GM18861 (cell line): ENCODE results near the gene CADM4.
A peak's percentile ranks its signal among the peaks of the same experiment; 100 is the strongest.
"Not testable (repeated sequence)": the region's sequence is repeated elsewhere in the genome, so short reads cannot be mapped to it uniquely, and the experiment has no call there.

Experiments
- ATAC-seq: cut with Tn5 transposase; IDR thresholded peaks from one replicate; pipeline ENCODE4 v1.9.1; 2021; ENCODE audit not compliant: unreplicated experiment

Gene CADM4

DNA sequence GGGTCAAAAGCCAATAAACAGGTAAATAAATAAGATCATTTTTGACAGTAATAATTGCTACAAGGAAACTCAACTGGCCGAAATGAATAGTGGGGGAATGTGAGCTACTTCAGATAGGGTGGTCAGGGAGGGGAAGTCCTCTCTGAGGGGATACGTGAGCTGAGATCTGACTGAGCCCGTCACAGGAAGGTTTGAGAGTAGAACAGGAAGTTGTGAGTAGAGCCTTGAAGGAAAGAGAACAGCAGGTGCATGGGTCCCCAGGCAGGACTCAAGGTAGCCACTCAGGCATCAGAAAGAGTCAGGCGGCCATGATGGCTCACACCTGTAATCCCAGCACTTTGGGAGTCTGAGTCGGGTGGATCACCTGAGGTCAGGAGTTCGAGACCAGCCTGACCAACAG lies 50.0 kb downstream of the CADM4 start:
- no peak for ATAC-seq

GRCh38 chr19:43589277-43589676 lies 50.4 kb downstream of the CADM4 start:
- no peak for ATAC-seq

DNA sequence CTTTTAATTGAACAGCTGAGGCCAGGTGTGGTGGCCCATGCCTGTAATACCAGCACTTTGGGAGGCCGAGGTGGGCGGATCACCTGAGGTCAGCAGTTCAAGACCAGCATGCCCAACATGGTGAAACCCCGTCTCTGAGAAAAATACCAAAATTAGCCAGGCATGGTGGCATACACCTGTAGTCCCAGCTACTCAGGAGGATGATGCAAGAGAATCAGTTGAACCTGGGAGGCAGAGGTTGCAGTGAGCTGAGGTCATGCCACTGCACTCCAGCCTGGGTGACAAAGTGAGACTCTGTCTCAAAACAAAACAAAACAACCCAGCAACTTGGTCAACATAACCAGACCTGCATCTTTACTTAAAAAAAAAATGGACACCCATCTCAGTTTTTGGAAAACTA lies 52.6 kb downstream of the CADM4 start:
- not testable (repeated sequence) for ATAC-seq

DNA sequence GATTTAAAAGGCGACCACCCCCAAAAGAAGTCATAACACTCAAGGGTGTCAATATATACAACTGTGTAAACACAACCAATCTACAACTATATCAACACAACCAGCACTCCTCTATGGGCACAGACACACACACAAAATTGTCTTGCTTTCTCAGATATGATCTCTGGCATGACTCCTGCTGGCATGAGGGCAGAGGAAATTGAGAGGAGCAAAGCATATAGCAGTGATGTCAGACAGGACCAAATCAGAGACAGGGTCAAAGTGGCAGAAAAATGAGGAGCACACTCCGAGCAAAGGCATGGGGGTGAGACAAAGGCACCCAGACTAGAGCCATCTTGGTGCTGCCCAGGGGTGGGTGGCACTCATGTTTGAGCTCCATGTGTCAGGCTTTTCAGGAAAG lies 53.3 kb downstream of the CADM4 start:
- no peak for ATAC-seq

DNA sequence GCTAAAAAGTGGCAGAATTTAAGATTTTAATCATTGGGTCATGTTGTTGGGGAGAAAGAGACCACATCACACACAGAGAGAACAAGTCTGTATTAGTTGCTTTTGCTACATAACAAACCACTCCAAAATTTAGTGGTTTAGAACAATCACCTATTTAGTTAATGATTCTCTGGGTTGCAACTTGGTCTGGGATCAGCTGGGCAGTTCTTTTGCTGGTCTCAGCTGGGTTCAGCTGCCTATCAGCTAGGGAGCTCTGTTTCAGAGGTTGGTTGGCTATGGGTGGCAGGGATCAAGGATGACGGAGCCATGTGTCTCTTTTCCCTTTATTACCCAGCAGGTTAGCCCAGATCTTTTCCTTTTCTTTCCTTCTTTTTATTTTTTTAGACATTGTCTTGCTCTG lies 55.2 kb downstream of the CADM4 start:
- peak; percentile 44 for ATAC-seq

- no peak for ATAC-seq
Measured at GRCh38 chr19:43582495-43582894, 57.2 kb downstream of the CADM4 start.

- ATAC-seq = no peak
Measured at GRCh38 chr19:43581467-43581866, 58.2 kb downstream of the CADM4 start.

GRCh38 chr19:43578787-43579186 lies 60.9 kb downstream of the CADM4 start:
- no peak for ATAC-seq

GRCh38 chr19:43575955-43576878 lies 63.4 kb downstream of the CADM4 start:
- ATAC-seq = no peak

- peak; percentile 89 for ATAC-seq
Measured at GRCh38 chr19:43575156-43575950, 64.3 kb downstream of the CADM4 start, which contains the start of the genes PINLYP and XRCC1. TSS of gene PINLYP (plus strand) at chr19:43575801. CDS start at chr19:43577192, 1,391 bp downstream. TSS of gene XRCC1 (minus strand) at chr19:43575527. CDS start at chr19:43575458, 69 bp downstream.

GRCh38 chr19:43574424-43575155 lies 65.1 kb downstream of the CADM4 start:
- ATAC-seq = no peak
